ENCODE data around the gene ENPP1.

DNA sequence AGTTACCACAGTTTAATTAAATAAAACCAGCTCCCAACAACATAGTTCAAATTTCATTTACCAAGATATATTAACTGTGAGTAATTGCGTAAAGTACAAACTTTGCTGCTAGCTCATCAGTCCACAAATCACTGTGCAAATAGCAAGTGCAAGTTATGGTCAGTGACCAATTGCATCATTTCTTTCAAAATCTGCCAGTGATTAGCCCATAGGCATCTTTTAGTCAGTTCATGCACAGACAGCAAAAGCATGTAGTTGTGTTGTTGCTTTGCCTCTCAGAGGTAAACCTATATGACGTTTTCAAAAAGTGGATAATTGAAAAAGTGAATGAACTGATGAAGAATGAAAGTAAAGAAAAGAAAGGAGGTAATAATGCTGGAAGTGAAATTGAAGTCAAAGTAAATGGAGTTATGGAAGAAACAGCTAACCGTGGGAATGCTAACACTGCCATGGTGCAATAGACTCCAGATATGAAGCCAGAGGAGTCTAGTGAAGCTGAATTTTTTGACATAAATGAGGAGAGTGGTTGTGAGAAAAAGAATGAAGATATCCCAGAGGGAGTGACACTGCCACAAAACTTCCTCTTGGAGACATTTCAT is 36.5 kb downstream of the ENPP1 start:
- TF ChIP-seq, protein P1, sequence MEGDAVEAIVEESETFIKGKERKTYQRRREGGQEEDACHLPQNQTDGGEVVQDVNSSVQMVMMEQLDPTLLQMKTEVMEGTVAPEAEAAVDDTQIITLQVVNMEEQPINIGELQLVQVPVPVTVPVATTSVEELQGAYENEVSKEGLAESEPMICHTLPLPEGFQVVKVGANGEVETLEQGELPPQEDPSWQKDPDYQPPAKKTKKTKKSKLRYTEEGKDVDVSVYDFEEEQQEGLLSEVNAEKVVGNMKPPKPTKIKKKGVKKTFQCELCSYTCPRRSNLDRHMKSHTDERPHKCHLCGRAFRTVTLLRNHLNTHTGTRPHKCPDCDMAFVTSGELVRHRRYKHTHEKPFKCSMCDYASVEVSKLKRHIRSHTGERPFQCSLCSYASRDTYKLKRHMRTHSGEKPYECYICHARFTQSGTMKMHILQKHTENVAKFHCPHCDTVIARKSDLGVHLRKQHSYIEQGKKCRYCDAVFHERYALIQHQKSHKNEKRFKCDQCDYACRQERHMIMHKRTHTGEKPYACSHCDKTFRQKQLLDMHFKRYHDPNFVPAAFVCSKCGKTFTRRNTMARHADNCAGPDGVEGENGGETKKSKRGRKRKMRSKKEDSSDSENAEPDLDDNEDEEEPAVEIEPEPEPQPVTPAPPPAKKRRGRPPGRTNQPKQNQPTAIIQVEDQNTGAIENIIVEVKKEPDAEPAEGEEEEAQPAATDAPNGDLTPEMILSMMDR (IDR thresholded peaks at IDR 0.05), result no peak
- no peak for TF ChIP-seq POLR2A (IDR thresholded peaks at IDR 0.05)
